ENCODE data around the gene IMPA2. TPM values are rescaled to one million over a fixed set of nuclear protein-coding genes. Genes with fewer than 3 reads are reported as not detected.

IMPA2 gene
- total RNA-seq, 1 experiment from 2014 or later, result 113 TPM

- Mint-ChIP-seq H3K27ac (no peak overlapping the region), H3K36me3 (no peaks in the 10 kb centered on the region), H3K4me1 (peaks cover 9% of the 10 kb centered on the region), H3K27me3 (ENCODE audit: low read depth) (peaks cover 26% of the 10 kb centered on the region), H3K9me3 (no peaks in the 10 kb centered on the region), H3K4me3 (no peak overlapping the region)
- POLR2A ChIA-PET, result no interaction called here
- ATAC-seq (no peak), DNase-seq (ENCODE audit: low spot score) (no peak)
- no peak for TF ChIP-seq MLX (CRISPR knock-in tag; IDR thresholded peaks at IDR 0.05)
- TF ChIP-seq ZNF423 (CRISPR knock-in tag; IDR thresholded peaks at IDR 0.05), result no peak
- no peak for TF ChIP-seq ZMAT4 (CRISPR knock-in tag; IDR thresholded peaks at IDR 0.05)
- no peak for TF ChIP-seq NFYB (CRISPR knock-in tag; conservative IDR thresholded peaks at IDR 0.05; ENCODE audit: low read depth)
- TF ChIP-seq ELF4 (CRISPR knock-in tag; IDR thresholded peaks at IDR 0.05; ENCODE audit: low read depth), result no peak
- TF ChIP-seq, protein P1, sequence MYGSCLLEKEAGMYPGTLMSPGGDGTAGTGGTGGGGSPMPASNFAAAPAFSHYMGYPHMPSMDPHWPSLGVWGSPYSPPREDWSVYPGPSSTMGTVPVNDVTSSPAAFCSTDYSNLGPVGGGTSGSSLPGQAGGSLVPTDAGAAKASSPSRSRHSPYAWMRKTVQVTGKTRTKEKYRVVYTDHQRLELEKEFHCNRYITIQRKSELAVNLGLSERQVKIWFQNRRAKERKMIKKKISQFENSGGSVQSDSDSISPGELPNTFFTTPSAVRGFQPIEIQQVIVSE (CRISPR knock-in tag; IDR thresholded peaks at IDR 0.05; ENCODE audit: borderline replicate concordance), result no peak
- TF ChIP-seq GABPB1 (CRISPR knock-in tag; IDR thresholded peaks at IDR 0.05), result no peak
- TF ChIP-seq, protein P2, sequence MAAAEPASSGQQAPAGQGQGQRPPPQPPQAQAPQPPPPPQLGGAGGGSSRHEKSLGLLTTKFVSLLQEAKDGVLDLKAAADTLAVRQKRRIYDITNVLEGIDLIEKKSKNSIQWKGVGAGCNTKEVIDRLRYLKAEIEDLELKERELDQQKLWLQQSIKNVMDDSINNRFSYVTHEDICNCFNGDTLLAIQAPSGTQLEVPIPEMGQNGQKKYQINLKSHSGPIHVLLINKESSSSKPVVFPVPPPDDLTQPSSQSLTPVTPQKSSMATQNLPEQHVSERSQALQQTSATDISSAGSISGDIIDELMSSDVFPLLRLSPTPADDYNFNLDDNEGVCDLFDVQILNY (CRISPR knock-in tag; IDR thresholded peaks at IDR 0.05), result no peak
- TF ChIP-seq, protein P3, sequence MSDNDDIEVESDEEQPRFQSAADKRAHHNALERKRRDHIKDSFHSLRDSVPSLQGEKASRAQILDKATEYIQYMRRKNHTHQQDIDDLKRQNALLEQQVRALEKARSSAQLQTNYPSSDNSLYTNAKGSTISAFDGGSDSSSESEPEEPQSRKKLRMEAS (CRISPR knock-in tag; IDR thresholded peaks at IDR 0.05), result no peak
- CTCF ChIA-PET, result interaction anchor here (0.5 kb wide), 1 partner anchor 172 kb away, joined by 3 read pairs; no protein-coding TSS in a partner anchor
Measured at GRCh38 chr18:12079491-12080237, 98.4 kb downstream of the IMPA2 start.

Other genes starting within 250 kb of the IMPA2 start
- gene CHMP1B, start 130.1 kb upstream of the IMPA2 start, total RNA-seq (2021), result 34.1 to 37.2 TPM (median 35.5 TPM) in 3 replicates
- gene MPPE1, start 73.2 kb upstream of the IMPA2 start, total RNA-seq (2021), result 26.4 to 30.6 TPM (median 29.1 TPM) in 3 replicates
- gene ANKRD62, start 112.3 kb downstream of the IMPA2 start, total RNA-seq (2021), result not detected in 3 replicates

Measured in WTC11 (cell line).